Measurements from ENCODE around the gene NBEAL2. TPM values are rescaled to one million over a fixed set of nuclear protein-coding genes. Genes with fewer than 3 reads are reported as not detected.
"Not testable (repeated sequence)": the region's sequence is repeated elsewhere in the genome, so short reads cannot be mapped to it uniquely, and the experiment has no call there.

The NBEAL2 gene
- total RNA-seq, 1 donor from 2014 or later = 14.8 TPM

GRCh38 chr3:46962990-46963389, 16.5 kb upstream of the NBEAL2 start:
- Histone ChIP-seq H3K4me2 (ENCODE audit: low read length) (no peak overlapping the region), H3K27ac (ENCODE audit: low read depth, low read length) (no peak overlapping the region), H3K4me1 (ENCODE audit: insufficient read depth, low read length) (peaks cover 11% of the 10 kb centered on the region), H4K20me1 (ENCODE audit: insufficient read depth, low read length) (peaks cover 81% of the 10 kb centered on the region), H3K4me3 (ENCODE audit: insufficient read depth, low read depth, low read length) (no peak overlapping the region), H3K36me3 (ENCODE audit: insufficient read depth, low read length) (no peaks in the 10 kb centered on the region), H2AFZ (ENCODE audit: low read depth, low read length) (no peak overlapping the region), H3K9ac (ENCODE audit: low read length) (no peak overlapping the region), H3K27me3 (ENCODE audit: insufficient read depth, low read length) (no peaks in the 10 kb centered on the region), H3K9me3 (ENCODE audit: insufficient read depth, low read depth, low read length) (no peaks in the 10 kb centered on the region), H3K79me2 (ENCODE audit: insufficient read depth, low read length) (peaks cover 83% of the 10 kb centered on the region)
- peaks cover 12% of the 10 kb centered on the region for H3K36me3 Mint-ChIP-seq (ENCODE audit: low read depth, unreplicated experiment)
- TF ChIP-seq CTCF (IDR thresholded peaks at IDR 0.05; ENCODE audit: insufficient read depth, low read depth, low read length) (no peak), EZH2 (IDR thresholded peaks at IDR 0.05; ENCODE audit: insufficient read depth, low read length) (no peak)
- H3K27ac Mint-ChIP-seq (ENCODE audit: unreplicated experiment) = no peak overlapping the region
- H3K4me1 Mint-ChIP-seq (ENCODE audit: low read depth, unreplicated experiment) = peaks cover 39% of the 10 kb centered on the region
- DNase-seq (ENCODE audit: low read depth) (no peak), FAIRE-seq (no peak)
- no peaks in the 10 kb centered on the region for H3K27me3 Mint-ChIP-seq (ENCODE audit: low read depth, unreplicated experiment)
- no peaks in the 10 kb centered on the region for H3K9me3 Mint-ChIP-seq (ENCODE audit: unreplicated experiment)
- no peak overlapping the region for H3K4me3 Mint-ChIP-seq (ENCODE audit: unreplicated experiment)

GRCh38 chr3:46964038-46964590, 15.4 kb upstream of the NBEAL2 start:
- H3K4me3 ChIP-seq (ENCODE audit: insufficient read depth, low read depth, low read length); H2AFZ ChIP-seq (ENCODE audit: low read depth, low read length); H3K9me3 ChIP-seq (ENCODE audit: insufficient read depth, low read depth, low read length); H3K27ac Mint-ChIP-seq (ENCODE audit: unreplicated experiment); H3K9ac ChIP-seq (ENCODE audit: low read length); H3K9me3 Mint-ChIP-seq (ENCODE audit: unreplicated experiment); H3K27me3 ChIP-seq (ENCODE audit: insufficient read depth, low read length); H3K27me3 Mint-ChIP-seq (ENCODE audit: low read depth, unreplicated experiment); H3K27ac ChIP-seq (ENCODE audit: low read depth, low read length); H3K36me3 ChIP-seq (ENCODE audit: insufficient read depth, low read length); DNase-seq (ENCODE audit: low read depth); H3K4me3 Mint-ChIP-seq (ENCODE audit: unreplicated experiment); H3K4me2 ChIP-seq (ENCODE audit: low read length); FAIRE-seq: not testable (repeated sequence)
- H3K79me2 ChIP-seq (ENCODE audit: insufficient read depth, low read length) = peaks cover 83% of the 10 kb centered on the region
- Mint-ChIP-seq H3K4me1 (ENCODE audit: low read depth, unreplicated experiment) (peaks cover 30% of the 10 kb centered on the region), H3K36me3 (ENCODE audit: low read depth, unreplicated experiment) (peaks cover 10% of the 10 kb centered on the region)
- H4K20me1 ChIP-seq (ENCODE audit: insufficient read depth, low read length) = peaks cover 81% of the 10 kb centered on the region
- peaks cover 11% of the 10 kb centered on the region for H3K4me1 ChIP-seq (ENCODE audit: insufficient read depth, low read length)

DNA sequence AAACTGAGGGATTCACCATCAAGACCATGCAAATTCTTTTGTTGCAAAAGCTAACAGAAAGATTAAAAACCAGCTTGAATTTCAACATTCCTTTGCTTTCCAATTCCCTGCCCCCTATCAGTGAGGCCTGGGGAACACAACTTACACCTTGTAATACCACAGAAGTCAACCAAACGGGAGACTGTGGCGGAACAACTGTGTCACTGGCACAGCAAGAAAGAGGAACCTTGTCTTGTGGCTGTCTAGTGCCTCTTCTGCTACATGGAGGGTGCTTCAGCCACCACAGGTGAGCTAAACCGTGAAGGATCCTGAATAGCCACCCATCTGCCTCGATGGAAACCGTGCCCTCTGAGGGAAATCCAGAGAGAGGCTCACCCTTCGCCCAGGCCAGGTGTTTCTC, 14.3 kb upstream of the NBEAL2 start:
- Histone ChIP-seq H3K4me3 (ENCODE audit: insufficient read depth, low read depth, low read length) (no peak overlapping the region), H3K9ac (ENCODE audit: low read length) (no peak overlapping the region), H3K9me3 (ENCODE audit: insufficient read depth, low read depth, low read length) (no peaks in the 10 kb centered on the region), H4K20me1 (ENCODE audit: insufficient read depth, low read length) (peaks cover 81% of the 10 kb centered on the region), H3K27ac (ENCODE audit: low read depth, low read length) (no peak overlapping the region), H3K4me2 (ENCODE audit: low read length) (no peak overlapping the region), H2AFZ (ENCODE audit: low read depth, low read length) (no peak overlapping the region), H3K4me1 (ENCODE audit: insufficient read depth, low read length) (peaks cover 5% of the 10 kb centered on the region), H3K79me2 (ENCODE audit: insufficient read depth, low read length) (peaks cover 83% of the 10 kb centered on the region), H3K36me3 (ENCODE audit: insufficient read depth, low read length) (no peaks in the 10 kb centered on the region), H3K27me3 (ENCODE audit: insufficient read depth, low read length) (no peaks in the 10 kb centered on the region)
- TF ChIP-seq CTCF (IDR thresholded peaks at IDR 0.05; ENCODE audit: insufficient read depth, low read depth, low read length) (no peak), EZH2 (IDR thresholded peaks at IDR 0.05; ENCODE audit: insufficient read depth, low read length) (no peak)
- no peak overlapping the region for H3K27ac Mint-ChIP-seq (ENCODE audit: unreplicated experiment)
- DNase-seq (ENCODE audit: low read depth) (no peak), FAIRE-seq (no peak)
- no peaks in the 10 kb centered on the region for H3K9me3 Mint-ChIP-seq (ENCODE audit: unreplicated experiment)
- H3K27me3 Mint-ChIP-seq (ENCODE audit: low read depth, unreplicated experiment) = no peaks in the 10 kb centered on the region
- peaks cover 24% of the 10 kb centered on the region for H3K4me1 Mint-ChIP-seq (ENCODE audit: low read depth, unreplicated experiment)
- no peak overlapping the region for H3K4me3 Mint-ChIP-seq (ENCODE audit: unreplicated experiment)
- H3K36me3 Mint-ChIP-seq (ENCODE audit: low read depth, unreplicated experiment) = peaks cover 10% of the 10 kb centered on the region

Data from astrocyte (in vitro differentiated cells and primary cell).